PC-3 (cell line): ENCODE measurements around the gene TYROBP.
"Not testable (repeated sequence)": the region's sequence is repeated elsewhere in the genome, so short reads cannot be mapped to it uniquely, and the experiment has no call there.

Experiments
- EZH2 ChIP-seq: fragments of 300-600 bp; sonication (generic); IDR thresholded peaks from one replicate; pipeline ENCODE4 v1.6.1; 2017; ENCODE audit warnings: antibody characterized with exemption, mild to moderate bottlenecking, low read length; ENCODE audit not compliant: unreplicated experiment
- TF ChIP-seq, protein P1 (sequence below): fragments of 300-600 bp; sonication (generic); conservative IDR thresholded peaks from 2 replicates; pipeline ENCODE4 v1.5.1; 2017; ENCODE audit warnings: antibody characterized with exemption, low read depth, mild to moderate bottlenecking, low read length

DNA sequence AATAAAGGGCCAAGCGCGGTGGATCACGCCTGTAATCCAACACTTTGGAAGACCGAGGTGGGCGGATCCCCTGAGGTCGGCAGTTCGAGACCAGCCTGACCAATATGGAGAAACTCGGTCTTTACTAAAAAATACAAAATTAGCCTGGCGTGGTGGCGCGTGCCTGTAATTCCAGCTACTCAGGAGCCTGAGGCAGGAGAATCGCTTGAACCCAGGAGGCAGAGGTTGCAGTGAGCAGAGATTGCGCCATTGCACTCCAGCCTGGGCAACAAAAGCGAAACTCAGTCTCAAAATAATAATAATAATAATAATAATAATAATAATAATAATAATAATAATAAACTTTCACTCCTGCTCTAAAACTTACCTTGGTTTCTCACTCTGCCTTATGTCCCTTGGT, 2.3 kb upstream of the TYROBP start:
- not testable (repeated sequence) for TF ChIP-seq EZH2
- TF ChIP-seq, protein P1, sequence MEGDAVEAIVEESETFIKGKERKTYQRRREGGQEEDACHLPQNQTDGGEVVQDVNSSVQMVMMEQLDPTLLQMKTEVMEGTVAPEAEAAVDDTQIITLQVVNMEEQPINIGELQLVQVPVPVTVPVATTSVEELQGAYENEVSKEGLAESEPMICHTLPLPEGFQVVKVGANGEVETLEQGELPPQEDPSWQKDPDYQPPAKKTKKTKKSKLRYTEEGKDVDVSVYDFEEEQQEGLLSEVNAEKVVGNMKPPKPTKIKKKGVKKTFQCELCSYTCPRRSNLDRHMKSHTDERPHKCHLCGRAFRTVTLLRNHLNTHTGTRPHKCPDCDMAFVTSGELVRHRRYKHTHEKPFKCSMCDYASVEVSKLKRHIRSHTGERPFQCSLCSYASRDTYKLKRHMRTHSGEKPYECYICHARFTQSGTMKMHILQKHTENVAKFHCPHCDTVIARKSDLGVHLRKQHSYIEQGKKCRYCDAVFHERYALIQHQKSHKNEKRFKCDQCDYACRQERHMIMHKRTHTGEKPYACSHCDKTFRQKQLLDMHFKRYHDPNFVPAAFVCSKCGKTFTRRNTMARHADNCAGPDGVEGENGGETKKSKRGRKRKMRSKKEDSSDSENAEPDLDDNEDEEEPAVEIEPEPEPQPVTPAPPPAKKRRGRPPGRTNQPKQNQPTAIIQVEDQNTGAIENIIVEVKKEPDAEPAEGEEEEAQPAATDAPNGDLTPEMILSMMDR, result not testable (repeated sequence)
